Activated T-cell treated with anti-CD3 and anti-CD28 coated beads, Interleukin-2, amount 50 U/mL, for 48 hours (primary cell): ENCODE measurements around the gene NPHP4.

Experiments used
- DNase-seq, 2 experiments: peaks; one replicate each; pipeline ENCODE4 v3.0.0-alpha.2; 2020

The NPHP4 gene

DNA sequence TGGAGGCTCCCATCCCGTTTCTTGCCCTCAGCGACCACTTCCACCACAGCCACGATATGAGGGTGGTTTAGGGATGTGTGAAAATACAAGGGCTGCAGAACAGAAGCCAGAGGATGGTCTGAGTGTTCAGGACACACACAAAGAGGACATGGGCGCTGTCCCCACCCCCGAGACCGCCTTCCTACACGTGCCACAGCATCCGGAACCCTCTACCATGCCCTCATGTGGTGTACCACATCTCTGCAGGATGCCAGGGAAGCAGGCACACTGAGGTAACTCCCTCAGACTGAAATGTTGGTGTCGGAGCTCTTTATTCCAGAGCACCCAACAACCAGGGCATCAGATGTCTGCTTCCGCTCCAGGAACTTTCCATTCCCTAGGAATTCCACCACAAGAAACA is 23.1 kb downstream of the NPHP4 start:
- DNase-seq, result no peak

GRCh38 chr1:5968161-5968736 is 24.0 kb downstream of the NPHP4 start:
- no peak for DNase-seq

- no peak for DNase-seq
Measured at GRCh38 chr1:5967351-5968160, 24.7 kb downstream of the NPHP4 start.

DNA sequence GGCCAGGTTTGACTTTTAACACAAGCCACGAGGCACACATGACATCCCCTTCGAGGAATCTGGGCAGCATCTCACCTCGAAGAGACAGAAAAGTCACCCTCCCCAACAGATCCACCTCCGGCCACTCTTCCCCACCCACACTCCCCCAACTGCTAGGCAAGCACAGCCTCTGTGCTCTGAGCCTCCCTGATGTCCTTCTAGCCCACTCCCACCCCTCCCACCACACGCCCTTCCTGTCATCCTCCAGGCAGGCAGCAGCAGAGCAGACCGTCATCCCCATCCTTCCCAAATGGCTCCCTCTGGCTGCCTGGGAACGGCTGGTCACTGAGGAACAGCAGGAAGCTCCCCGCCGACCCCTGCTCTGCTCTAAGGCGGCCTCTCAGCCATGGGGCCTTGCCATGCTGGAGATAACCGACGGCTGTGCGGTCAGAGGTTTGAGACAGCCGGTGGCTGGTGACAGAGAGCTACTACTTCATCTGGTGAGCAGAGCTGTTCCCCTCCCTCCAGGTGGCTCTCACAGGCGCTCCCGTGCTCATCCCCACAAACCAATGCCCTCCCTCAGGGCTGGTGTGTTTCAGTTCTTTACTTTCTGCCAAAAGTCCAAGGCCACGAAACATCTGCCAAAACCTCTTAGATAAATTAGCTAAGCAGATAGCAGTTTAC is 25.6 kb downstream of the NPHP4 start:
- DNase-seq, result no peak

DNA sequence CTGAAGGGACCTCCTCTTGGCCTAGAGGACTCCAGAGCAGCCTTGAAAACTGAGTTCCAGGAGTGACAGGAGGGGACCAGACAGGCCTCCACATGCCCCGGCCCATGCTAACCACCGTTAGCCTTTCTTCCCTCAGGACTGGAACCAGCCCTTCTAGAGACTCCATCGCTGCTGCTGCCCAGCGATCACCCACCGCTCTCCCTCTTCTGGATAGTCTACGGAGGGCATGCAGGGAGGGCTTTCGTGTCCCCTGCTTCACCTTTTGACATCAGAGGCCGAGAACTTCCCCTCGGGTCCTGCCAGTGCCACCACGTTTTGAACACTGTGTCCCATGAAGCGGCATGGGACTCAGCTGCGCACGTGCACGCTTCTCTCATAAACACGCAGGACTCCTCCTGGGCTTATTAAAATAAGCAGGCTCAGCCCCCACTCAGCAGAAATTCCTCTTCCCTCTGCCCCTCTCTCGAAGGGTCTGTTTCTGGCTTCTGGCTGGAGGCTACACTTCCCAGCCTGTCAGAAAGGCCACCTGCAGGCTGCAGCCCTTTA is 26.6 kb downstream of the NPHP4 start:
- DNase-seq, result no peak

DNA sequence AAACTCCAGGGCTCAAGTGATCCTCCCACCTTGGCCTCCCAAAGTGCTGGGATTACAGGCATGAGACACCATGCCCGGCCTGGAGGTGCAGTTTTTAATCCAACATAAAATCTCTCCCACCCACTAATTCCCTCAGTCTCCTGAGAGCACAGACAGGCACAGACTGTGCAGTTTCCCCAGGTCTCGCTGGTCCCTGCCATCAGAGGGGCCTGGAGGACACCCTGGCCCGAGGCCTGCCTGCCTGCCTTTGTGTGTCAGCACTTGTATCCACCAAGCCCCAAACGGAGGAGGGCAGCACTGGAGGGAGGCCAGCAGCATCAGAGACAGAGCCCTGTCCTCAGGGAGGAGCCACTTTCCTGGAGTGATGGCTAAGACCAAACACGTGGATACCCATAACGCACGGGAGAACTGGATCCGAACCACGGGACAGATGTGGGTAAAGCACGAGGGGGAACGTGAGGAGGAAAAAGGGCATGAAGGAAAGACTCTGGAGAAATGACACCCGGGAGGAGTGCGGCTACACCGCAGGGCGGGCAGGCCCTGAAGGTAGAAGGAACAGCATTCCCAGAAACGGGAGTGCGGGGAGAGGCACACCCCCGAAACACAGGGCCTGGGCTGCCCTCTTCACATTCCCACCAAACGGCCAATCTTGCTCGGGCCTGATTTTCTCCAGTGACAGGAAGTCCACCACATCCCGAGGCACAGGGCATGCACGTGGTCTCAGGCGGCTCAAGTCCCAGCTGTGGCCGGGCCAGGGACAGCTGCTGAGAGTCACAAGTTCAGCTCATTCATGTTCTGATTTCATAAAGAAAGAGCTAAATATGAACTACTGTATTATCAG is 29.7 kb downstream of the NPHP4 start:
- DNase-seq, result no peak

DNA sequence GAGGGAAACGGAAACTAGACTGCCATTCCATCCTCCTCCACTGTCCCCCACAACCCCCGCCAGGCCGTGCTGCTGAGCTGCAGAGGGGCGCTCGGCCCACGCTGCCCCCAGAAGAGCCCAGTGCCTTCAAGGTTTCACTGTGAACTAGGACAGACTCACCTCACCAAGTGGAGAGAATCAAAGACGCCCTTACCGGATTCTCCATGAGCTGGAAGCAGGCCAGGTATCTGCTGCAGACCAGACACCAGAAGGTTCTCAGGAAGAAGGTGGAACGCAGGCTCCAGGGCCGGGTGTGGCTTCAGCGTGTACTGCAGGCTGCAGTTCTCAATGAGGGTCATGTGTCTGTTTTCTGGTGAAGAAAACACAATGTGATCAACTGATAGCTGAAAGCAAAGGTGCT is 30.6 kb downstream of the NPHP4 start:
- no peak for DNase-seq

DNA sequence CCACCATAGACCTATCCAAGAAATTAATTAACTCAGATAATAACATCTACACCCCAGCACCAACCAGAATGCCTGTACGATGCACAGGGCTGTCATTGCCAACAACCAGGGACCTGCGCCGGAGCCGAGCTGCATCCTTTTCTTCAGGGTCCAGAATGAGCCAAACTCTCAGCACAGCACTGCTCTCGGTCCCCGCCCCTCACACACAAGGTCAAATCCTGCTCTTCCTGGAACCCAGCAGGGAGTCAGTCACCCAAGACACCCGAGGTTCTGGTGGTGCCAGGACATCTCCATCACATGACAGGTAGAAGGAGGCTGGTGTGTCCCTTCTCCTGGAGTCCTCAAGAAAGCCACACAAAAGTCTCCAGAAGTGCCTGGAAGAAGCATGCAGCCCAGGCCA is 31.9 kb downstream of the NPHP4 start:
- no peak for DNase-seq

DNA sequence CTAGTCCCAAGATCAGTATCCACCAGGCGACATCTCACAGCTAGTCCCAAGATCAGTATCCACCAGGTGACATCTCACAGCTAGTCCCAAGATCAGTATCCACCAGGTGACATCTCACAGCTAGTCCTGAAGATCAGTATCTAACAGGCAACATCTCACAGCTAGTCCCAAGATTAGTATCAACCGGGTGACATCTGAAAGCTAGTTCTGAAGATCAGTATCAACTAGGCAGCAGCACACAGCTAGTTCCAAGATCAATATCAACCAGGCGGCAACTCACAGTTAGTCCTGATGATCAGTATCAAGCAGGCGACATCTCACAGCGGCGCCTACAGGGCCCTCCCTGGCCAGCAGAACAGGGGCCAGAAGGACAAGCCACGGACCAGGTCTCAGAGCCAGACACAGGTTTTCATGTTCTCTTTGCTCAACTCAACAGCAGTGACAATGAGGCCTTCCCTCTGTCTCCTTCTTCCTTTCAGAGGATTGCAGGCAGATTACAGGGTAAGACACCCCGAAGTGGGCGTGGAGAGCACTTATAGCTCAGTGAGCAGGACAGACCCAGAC is 32.5 kb downstream of the NPHP4 start:
- no peak for DNase-seq

DNA sequence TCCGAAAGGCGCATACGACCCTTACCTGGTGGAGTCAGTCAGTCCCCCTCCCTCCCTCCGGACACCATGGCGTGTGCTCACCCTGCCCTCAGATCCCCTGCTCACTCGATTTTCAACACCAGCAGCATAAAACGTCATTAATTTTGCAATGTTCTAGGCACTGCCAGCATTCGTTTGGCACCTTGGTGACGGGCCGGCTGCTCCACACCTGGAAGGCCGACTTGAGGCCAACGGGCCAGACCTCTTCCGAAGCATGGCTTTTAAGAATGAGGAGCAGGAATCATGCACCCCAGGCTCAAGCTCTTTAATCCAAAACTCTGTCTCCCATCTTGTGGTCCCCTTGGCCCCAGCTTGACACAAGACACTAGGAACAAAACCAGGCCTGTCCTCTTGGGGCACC is 33.1 kb downstream of the NPHP4 start:
- DNase-seq, result no peak

GRCh38 chr1:5956022-5956830 is 36.0 kb downstream of the NPHP4 start:
- DNase-seq, result no peak

DNA sequence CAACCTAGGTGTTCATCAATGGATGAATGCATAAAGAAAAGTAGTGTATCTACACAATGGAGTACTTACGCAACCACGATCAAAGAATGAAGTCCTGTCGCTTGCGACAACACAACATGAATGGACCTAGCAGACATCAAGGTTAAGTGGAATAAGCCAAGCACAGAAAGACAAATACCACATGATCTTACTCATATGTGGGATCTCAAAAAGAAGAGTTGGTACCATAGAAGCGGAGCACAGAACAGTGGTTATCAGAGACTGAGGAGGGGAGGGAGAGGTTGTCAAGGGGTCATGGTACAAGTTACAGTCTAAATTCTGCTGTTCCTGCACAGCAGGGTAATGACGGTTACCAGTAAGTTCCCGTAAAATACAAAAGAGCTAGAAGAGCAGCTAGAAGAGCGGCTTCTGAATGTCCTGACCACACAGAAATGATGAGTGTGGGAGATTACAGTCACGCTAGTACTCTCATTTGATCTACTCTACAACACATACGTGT is 36.7 kb downstream of the NPHP4 start:
- no peak for DNase-seq

- no peak for DNase-seq
Measured at GRCh38 chr1:5954964-5955363, 37.3 kb downstream of the NPHP4 start.

DNA sequence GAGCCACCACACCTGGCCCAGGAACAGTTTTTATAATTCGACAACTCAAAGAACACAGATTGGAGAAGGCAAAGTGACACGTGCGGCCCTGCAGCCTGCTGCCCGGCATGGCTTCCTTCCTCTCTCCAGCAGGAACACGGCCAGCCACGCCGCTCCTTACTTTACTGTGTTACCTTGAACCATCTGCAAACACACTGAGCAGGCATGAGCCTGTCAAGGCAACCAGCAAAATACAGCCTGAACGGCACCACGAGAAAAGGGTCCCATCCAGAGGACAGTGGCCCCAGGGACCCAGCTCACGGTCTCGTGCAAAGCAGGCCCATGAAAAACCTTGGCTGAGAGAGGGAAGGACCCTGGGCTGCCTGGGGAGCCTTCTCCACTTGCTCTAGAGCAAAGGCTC is 38.8 kb downstream of the NPHP4 start:
- DNase-seq, result no peak

- DNase-seq, result no peak
Measured at GRCh38 chr1:5951846-5952410, 40.3 kb downstream of the NPHP4 start.

DNA sequence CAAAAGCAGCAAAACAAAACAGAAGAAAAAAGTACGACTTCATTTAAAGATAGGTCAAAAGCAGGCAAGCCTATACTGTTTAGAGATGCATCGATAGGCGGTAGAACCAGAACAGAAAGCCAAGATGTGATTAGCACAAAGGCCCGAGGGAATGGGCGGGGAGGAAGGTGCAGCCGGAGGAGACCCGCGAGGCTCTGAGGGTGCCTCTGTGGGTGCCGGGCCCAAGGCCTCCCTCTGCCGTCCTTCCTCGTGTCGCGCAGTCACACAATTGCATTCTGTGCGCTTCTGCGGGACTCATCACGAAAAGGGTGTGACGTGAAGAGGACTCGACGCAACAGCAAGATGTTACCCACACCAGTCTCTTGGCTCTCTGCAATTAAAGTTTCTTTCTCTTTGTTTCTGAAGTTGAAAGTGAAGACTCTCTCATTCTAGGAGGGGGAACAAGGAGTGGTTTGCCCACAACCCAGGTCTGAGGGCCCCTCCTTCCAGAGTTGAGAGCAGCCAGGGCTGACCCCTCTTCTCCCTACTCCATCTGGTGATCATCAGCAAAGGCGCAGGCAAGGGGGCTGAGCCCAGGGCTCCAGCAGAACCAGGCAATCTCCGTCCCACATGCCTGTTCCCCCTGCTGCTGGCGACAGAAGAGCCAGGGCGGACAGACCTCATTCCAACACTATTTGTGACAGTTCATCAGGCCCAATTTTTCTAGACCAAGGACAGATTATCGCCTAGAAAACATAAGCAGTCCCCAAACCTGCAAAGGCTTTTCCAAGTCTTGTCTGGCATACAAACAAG is 41.0 kb downstream of the NPHP4 start:
- DNase-seq, result no peak

DNA sequence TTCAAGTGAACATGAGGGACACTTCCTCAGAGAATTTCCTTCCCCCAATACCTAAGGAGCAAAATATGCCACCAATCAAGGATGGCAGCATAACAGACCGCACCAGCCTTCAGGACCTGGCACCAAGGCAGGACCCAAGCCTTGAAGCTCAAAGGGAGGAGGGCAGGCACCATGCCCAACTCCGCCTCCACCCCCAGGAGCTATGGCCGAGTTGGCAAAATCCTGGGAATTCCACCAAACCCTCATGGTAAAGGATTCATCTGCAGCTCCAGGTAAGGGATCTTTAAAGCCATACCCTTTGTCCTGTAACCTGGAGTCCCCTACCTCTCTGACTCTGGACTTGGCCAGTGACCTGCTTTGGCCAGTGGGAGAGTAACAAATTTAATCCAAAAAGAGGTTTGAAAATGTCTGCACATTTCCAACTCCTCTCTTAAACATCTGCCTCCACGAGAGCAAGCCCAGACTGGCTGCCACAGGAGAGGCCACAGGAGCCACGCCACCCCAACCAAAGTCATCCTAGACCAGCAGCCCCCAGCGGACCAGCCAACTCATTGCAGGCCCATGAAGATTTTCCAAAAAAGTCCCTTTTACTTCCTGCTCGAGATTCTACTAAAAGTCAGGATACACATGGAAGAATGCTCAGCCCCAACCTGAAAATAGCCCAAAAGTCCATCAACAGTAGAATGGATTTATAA is 41.9 kb downstream of the NPHP4 start:
- no peak for DNase-seq

DNA sequence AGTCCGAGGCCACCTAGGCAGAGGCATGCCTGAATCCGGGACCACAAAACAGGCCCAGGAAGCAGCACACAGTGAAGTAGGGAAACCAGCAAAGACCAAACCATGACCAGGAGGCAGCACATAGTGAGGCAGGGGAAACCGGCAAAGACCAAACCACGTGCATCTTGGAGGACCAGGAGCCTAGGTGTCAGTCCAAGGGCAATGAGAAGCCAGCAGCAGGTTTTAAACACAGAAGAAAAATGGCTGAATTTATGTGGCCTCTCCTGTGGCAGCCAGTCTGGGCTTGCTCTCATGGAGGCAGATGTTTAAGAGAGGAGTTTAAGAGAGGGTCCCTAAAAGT is 42.5 kb downstream of the NPHP4 start:
- no peak for DNase-seq

DNA sequence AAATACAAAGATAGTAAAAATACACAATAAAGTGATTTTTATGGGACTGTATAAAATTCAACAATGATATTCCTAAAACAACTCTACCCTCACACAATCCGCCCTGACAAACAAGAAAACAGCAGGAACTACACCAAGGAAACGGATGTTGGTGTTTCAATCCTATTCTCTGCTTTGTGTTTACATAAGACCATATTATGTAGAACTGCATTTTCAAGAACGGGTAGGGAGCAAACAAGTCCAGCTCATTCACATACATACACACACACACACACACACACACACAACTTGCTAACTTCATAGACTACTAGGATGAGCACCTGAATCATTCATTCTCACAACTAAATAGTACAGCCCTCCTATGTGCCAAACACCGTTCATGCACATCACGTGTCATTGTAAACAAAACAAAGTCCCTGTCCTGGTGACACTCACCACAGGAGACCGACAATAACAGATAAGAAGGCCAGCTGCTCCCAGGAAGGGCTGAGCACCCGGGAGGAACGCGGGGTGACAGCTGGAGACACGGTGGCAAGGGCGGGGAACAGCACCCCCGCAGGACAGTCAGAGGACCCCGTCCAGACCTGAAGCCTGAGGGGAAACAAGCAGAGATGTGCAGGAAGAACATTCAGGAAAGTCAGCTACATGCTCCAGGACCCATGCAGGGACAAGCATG is 43.0 kb downstream of the NPHP4 start:
- no peak for DNase-seq
